ENCODE results near the gene SLC7A7. TPM values are rescaled to one million over a fixed set of nuclear protein-coding genes. Genes with fewer than 3 reads are reported as not detected.
"Not testable (repeated sequence)": the region's sequence is repeated elsewhere in the genome, so short reads cannot be mapped to it uniquely, and the experiment has no call there.

SLC7A7 gene
- polyA plus RNA-seq, 3 donors = 262 to 425 (median 371) TPM

DNA sequence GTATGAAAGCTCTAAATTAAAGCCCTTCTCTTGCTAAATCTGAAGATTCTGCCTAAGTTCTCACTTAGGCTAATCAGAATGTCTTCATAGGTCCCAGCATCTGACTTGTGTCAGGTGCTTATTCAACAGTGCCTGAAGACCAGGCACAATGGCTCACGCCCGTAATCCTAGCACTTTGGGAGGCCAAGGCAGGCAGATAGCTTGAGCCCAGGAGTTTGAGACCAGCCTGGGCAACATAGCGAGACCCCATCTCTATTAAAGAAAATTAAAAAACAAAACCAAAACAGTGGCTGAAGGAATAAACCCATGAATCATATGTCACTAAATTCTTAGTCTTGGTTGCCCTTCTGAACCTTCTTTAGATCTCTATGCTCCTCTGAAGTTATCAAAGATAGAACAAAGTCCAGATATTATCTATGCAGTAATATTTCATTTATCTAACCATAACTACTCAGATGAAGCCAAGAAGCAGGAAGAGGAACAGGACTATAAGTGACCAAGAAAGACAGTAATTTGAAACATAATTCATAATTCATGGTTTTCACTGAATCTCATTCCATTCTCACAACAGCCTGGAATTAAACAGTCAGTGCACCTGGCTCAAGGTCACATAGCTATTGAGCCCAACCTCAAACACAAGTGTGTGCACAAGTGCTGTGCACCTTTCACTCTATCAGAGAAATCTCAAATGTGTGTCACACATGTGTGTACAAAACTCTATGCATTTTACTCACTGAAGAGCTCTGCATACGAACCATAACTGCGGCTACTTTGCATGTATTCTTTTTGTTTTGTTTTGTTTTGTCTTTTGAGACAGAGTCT lies 6.6 kb downstream of the SLC7A7 start:
- peaks cover 95% of the 10 kb centered on the region for H3K79me2 ChIP-seq (ENCODE audit: insufficient read depth, low read length)
- H3K4me2 ChIP-seq (replicated peaks; ENCODE audit: extremely low read depth, low read length, poor library complexity, severe bottlenecking) = peak overlapping the region; percentile 47

DNA sequence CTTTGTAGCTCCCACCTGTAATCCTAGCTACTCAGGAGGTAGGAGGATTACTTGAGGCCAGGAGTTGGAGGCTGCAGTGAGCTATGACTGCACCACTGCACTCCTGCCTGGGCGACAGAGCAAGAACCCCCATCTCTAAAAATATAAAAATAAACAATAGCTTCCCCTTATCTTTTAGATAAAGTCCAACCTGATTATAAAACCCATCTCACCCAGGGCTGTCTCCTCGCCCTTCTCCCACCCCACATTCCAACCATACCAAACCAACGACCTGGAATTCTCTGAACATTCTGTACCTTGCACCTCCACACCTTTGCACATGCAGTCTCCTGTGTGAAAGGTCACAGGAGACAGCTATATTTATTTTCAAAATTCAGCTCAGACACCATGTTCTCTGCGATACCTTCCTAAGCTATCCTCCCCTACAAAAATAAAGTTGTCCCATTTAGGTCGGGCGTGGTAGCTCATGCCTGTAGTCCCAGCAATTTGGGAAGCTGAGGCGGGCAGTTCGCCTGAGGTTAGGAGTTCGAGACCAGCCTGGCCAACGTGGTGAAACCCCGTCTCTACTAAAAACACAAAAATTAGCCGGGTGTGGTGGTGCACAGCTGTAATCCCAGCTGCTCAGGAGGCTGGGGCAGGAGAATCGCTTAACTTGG lies 7.7 kb downstream of the SLC7A7 start:
- DNase-seq = no peak
- peaks cover 74 to 90% of the 10 kb centered on the region in 2 donors for H3K4me1 ChIP-seq (ENCODE audit: control insufficient read depth in 1 of 2, insufficient read depth in 2 of 2, low read length in 2 of 2)
- H3K9ac ChIP-seq (ENCODE audit: insufficient read depth, low read length, poor library complexity, severe bottlenecking) = no peak overlapping the region
- peaks cover 9 to 49% of the 10 kb centered on the region in 2 donors for H3K36me3 ChIP-seq (replicated peaks in 1 of 2; ENCODE audit: control insufficient read depth in 1 of 2, insufficient read depth in 2 of 2, low read length in 2 of 2)
- H3K4me2 ChIP-seq (replicated peaks; ENCODE audit: extremely low read depth, low read length, poor library complexity, severe bottlenecking) = peak overlapping the region; percentile 47
- Mint-ChIP-seq H3K9me3 (peaks cover 0 to 1% (median 0%) of the 10 kb centered on the region in 7 donors), H3K27me3 (ENCODE audit: low read depth in 3 of 3) (peaks cover 0 to 6% (median 5%) of the 10 kb centered on the region in 3 donors), H3K4me1 (peaks cover 87% of the 10 kb centered on the region), H3K4me3 (peak overlapping the region in 1 of 2 donors; percentile 33), H3K36me3 (peaks cover 53 to 80% of the 10 kb centered on the region in 2 donors), H3K27ac (peak overlapping the region in 4 of 7 donors; percentile 70 to 79 (median 74))
- WGBS (ENCODE audit: insufficient coverage) = 96% methylated on average over 10 of the region's 13 CpGs
- no peaks in the 10 kb centered on the region for H3K9me3 ChIP-seq (replicated peaks in 1 of 2; ENCODE audit: control insufficient read depth in 1 of 2, insufficient read depth in 1 of 2, low read length in 2 of 2)
- peak overlapping the region in 1 of 3 experiments; percentile 17 for H3K4me3 ChIP-seq (replicated peaks in 1 of 3; ENCODE audit: low read depth in 2 of 3, low read length in 3 of 3)
- no peak overlapping the region for H2AFZ ChIP-seq (ENCODE audit: insufficient read depth, low read depth, low read length, poor library complexity, severe bottlenecking)
- peaks cover 95% of the 10 kb centered on the region for H3K79me2 ChIP-seq (ENCODE audit: insufficient read depth, low read length)
- intact Hi-C loops (cut with micrococcal nuclease) = no loop called here
- no peaks in the 10 kb centered on the region for H3K27me3 ChIP-seq (ENCODE audit: control insufficient read depth in 2 of 2, insufficient read depth in 2 of 2, low read length in 2 of 2)
- peaks cover 74% of the 10 kb centered on the region for H4K20me1 ChIP-seq (ENCODE audit: insufficient read depth, low read length)
- peak overlapping the region in 1 of 2 donors; percentile 55 for H3K27ac ChIP-seq (ENCODE audit: low read depth in 1 of 2, low read length in 2 of 2)
- TF ChIP-seq, protein P1, sequence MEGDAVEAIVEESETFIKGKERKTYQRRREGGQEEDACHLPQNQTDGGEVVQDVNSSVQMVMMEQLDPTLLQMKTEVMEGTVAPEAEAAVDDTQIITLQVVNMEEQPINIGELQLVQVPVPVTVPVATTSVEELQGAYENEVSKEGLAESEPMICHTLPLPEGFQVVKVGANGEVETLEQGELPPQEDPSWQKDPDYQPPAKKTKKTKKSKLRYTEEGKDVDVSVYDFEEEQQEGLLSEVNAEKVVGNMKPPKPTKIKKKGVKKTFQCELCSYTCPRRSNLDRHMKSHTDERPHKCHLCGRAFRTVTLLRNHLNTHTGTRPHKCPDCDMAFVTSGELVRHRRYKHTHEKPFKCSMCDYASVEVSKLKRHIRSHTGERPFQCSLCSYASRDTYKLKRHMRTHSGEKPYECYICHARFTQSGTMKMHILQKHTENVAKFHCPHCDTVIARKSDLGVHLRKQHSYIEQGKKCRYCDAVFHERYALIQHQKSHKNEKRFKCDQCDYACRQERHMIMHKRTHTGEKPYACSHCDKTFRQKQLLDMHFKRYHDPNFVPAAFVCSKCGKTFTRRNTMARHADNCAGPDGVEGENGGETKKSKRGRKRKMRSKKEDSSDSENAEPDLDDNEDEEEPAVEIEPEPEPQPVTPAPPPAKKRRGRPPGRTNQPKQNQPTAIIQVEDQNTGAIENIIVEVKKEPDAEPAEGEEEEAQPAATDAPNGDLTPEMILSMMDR (IDR thresholded peaks at IDR 0.05) = no peak

More for the DNA sequence above, 6.6 kb downstream of the SLC7A7 start:
- Histone ChIP-seq H3K9me3 (replicated peaks in 1 of 2; ENCODE audit: control insufficient read depth in 1 of 2, insufficient read depth in 1 of 2, low read length in 2 of 2) (no peaks in the 10 kb centered on the region), H2AFZ (ENCODE audit: insufficient read depth, low read depth, low read length, poor library complexity, severe bottlenecking) (no peak overlapping the region), H3K36me3 (replicated peaks in 1 of 2; ENCODE audit: control insufficient read depth in 1 of 2, insufficient read depth in 2 of 2, low read length in 2 of 2) (peaks cover 9 to 56% of the 10 kb centered on the region in 2 donors), H3K9ac (ENCODE audit: insufficient read depth, low read length, poor library complexity, severe bottlenecking) (peak overlapping the region; percentile 0), H3K27ac (ENCODE audit: low read depth in 1 of 2, low read length in 2 of 2) (peak overlapping the region in 1 of 2 donors; percentile 55), H3K4me3 (replicated peaks in 1 of 3; ENCODE audit: low read depth in 2 of 3, low read length in 3 of 3) (peak overlapping the region in 1 of 3 experiments; percentile 61), H4K20me1 (ENCODE audit: insufficient read depth, low read length) (peaks cover 63% of the 10 kb centered on the region), H3K4me1 (ENCODE audit: control insufficient read depth in 1 of 2, insufficient read depth in 2 of 2, low read length in 2 of 2) (peaks cover 74 to 90% of the 10 kb centered on the region in 2 donors), H3K27me3 (ENCODE audit: control insufficient read depth in 2 of 2, insufficient read depth in 2 of 2, low read length in 2 of 2) (no peaks in the 10 kb centered on the region)
- H3K9me3 Mint-ChIP-seq = peaks cover 0 to 1% (median 0%) of the 10 kb centered on the region in 7 donors
- H3K36me3 Mint-ChIP-seq = peaks cover 49 to 77% of the 10 kb centered on the region in 2 donors
- intact Hi-C loops (cut with micrococcal nuclease) = no loop called here
- peaks cover 0 to 6% (median 5%) of the 10 kb centered on the region in 3 donors for H3K27me3 Mint-ChIP-seq (ENCODE audit: low read depth in 3 of 3)
- peaks cover 86% of the 10 kb centered on the region for H3K4me1 Mint-ChIP-seq
- TF ChIP-seq, protein P1 (IDR thresholded peaks at IDR 0.05) = no peak
- 86% methylated on average over 3 of the region's 5 CpGs for WGBS (ENCODE audit: insufficient coverage)
- H3K4me3 Mint-ChIP-seq = peak overlapping the region in 1 of 2 donors; percentile 64
- H3K27ac Mint-ChIP-seq = peak overlapping the region; percentile 52 to 96 (median 79)
- no peak for DNase-seq

DNA sequence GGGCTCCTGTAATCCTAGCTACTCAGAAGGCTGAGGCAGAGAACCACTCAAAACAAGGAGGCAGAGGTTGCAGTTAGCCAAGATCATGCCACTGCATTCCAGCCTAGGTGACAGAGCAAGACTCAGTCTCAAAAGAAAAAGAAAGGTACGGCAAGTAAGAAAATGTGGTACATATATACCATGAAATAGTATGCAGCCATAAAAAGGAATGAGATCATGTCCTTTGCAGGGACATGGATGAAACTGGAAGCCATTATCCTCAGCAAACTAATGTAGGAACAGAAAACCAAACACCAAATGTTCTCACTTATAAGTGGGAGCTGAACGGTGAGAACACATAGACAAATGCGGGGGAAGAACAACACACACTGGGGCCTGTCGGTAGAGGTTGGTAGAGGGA lies 10.0 kb downstream of the SLC7A7 start:
- H3K9ac ChIP-seq (ENCODE audit: insufficient read depth, low read length, poor library complexity, severe bottlenecking); intact Hi-C loops (cut with micrococcal nuclease); H3K27me3 ChIP-seq (ENCODE audit: control insufficient read depth in 2 of 2, insufficient read depth in 2 of 2, low read length in 2 of 2); DNase-seq; H2AFZ ChIP-seq (ENCODE audit: insufficient read depth, low read depth, low read length, poor library complexity, severe bottlenecking); H3K4me3 ChIP-seq (replicated peaks in 1 of 3; ENCODE audit: low read depth in 2 of 3, low read length in 3 of 3); H3K27me3 Mint-ChIP-seq (ENCODE audit: low read depth in 3 of 3); H3K9me3 Mint-ChIP-seq; H3K4me2 ChIP-seq (replicated peaks; ENCODE audit: extremely low read depth, low read length, poor library complexity, severe bottlenecking); H3K9me3 ChIP-seq (replicated peaks in 1 of 2; ENCODE audit: control insufficient read depth in 1 of 2, insufficient read depth in 1 of 2, low read length in 2 of 2); H3K27ac ChIP-seq (ENCODE audit: low read depth in 1 of 2, low read length in 2 of 2): not testable (repeated sequence)
- Mint-ChIP-seq H3K36me3 (peaks cover 61 to 90% of the 10 kb centered on the region in 2 donors), H3K27ac (peak overlapping the region in 4 of 7 donors; percentile 27 to 89 (median 74)), H3K4me3 (peak overlapping the region in 1 of 2 donors; percentile 36), H3K4me1 (peaks cover 92% of the 10 kb centered on the region)
- Histone ChIP-seq H3K4me1 (ENCODE audit: control insufficient read depth in 1 of 2, insufficient read depth in 2 of 2, low read length in 2 of 2) (peaks cover 79 to 91% of the 10 kb centered on the region in 2 donors), H3K36me3 (replicated peaks in 1 of 2; ENCODE audit: control insufficient read depth in 1 of 2, insufficient read depth in 2 of 2, low read length in 2 of 2) (peaks cover 13 to 60% of the 10 kb centered on the region in 2 donors), H3K79me2 (ENCODE audit: insufficient read depth, low read length) (peaks cover 100% of the 10 kb centered on the region), H4K20me1 (ENCODE audit: insufficient read depth, low read length) (peaks cover 87% of the 10 kb centered on the region)
- 100% methylated on average over 2 of the region's 4 CpGs for WGBS (ENCODE audit: insufficient coverage)

All from CD14-positive monocyte (primary cell).